Central memory CD4-positive, alpha-beta T cell (primary cell): ENCODE data around the gene UPF2.

ENCODE experiments used
- DNase-seq: peaks from one replicate; pipeline ENCODE4 v3.0.0; 2022

The UPF2 gene

DNA sequence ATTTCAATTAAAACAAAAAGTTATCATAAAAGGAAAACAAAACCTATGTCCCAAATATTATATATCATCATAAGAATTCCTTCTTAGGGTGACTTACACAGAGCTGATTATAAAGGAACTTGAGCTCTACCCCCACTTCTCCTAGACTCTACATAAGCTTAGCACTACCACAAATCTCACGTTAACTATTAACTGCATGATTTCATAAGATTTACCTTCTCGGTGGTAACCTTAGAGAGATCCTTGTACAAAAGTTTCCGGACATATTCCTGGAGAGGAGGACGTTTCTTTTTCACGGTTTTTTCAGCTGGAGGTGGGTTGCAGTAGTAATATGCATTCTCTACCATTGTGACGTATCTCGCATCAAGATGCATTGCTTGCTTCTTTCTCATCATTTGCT is 83.7 kb downstream of the UPF2 start:
- no peak for DNase-seq

DNA sequence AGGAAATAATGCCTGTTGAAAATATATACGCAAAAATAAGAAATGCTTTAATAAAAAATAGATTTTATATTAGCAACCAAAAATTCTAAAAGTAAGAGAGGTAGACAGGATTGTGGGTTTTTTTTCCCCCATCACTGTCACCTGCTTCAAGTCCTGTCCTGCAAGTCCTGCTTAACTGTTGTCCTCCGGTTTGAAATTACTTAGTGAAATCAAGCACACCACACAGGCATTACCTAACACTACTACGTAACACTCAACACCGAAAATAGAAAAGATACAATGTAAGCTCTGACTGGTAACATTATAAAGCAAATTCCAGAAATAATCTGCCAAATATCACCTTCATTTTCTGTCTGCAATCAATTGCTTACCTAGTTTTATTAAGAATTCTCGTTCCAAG is 90.9 kb downstream of the UPF2 start:
- no peak for DNase-seq

DNA sequence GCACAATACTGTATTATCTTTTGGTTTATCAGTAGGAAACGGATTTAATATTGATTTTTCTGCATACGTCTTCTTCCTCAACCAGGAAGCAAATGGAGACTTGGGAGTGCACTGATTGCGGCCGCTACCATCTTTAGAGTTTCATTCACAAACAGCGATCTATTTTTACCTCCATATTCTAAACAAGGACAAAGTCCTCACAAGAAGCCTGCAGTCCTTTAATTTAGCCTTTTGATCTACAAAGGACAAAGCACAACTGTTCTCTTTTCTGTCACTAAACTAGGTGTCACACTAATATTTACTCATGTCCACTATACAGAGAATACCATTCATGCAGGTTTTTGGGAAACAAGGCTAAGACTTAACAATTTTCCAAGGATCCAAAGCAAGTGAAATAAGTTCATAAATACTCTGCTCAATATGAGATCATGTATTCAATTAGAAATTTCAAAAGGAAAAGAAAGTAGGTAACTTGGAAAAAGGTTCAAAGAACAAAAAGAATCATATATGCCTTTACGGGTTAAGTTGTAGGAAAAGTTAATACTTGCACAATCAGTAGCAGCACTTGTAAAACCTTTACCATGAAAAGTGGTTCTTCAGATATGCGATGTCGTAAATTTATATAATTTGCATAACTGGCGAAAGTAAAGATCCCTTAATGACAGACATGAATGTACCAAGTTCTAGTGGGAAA is 92.1 kb downstream of the UPF2 start:
- DNase-seq, result no peak

DNA sequence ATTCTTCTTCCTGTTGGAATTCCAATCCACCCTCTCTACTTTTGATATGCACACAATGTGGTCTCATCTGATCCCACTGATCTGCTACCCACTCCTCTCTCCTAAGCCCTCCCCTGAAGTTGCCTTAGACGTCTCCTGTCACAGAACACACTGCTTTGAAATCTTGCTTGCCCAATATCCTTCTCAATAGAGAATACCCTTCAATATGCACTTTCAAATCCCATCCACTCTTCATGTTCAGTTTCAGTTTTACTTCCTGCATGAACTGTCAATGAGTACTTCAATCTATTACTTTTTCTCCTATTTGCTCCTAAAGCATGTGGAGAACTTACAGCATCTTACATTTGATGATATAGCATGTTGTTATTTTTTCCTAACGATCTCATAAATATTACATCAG is 93.5 kb downstream of the UPF2 start:
- DNase-seq, result no peak

DNA sequence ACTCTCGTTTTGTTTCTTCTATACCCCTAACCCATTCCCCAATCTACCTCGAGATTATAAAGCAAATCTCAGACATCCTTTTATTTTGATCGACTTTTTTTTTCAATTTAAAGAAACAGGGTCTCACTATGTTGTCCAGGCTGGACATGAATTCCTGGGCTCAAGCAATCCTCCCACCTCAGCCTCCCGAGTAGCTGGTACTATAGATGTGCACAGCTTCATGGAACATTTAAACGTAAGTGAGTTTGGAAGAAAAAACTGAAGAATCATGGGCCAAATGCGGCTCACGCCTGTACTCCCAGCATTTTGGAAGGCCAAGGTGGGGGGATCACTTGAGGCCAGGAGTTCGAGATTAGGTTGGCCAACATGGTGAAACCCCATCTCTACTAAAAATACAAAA is 96.0 kb downstream of the UPF2 start:
- DNase-seq, result no peak

DNA sequence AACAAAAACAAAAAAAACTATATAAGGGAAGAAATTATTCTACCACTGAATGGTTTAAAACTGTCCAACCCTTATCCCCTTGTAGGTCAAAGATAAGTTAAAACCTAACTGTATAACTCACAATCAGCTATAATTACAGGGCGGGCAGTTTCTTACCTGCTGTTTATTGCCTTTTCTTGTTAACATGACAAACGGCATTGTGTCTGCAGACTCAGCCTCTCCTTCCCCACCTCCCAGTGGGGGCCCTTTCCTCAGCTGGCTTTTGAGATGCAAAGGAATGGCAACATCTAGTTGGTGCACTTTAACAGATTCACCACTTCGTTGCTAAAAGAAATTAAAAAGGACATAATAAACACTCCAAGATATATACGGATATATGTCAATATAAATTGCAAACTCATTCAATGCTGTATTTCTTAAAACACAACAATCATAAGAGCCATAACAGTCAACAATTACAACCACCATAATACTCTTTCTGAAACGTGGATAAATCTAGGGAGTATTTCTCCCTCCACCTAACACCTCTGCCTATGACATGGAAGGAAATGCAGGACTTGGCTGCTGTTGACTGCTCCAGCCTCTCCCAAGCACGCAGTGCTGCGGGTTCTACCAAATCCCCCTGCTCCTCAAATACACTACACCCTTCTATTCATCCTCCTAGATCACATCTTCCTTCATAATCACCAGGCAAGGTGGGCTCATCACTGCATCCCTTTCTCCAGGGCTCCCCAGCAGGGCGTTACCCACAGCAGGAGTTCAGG is 106.0 kb downstream of the UPF2 start:
- DNase-seq, result no peak

DNA sequence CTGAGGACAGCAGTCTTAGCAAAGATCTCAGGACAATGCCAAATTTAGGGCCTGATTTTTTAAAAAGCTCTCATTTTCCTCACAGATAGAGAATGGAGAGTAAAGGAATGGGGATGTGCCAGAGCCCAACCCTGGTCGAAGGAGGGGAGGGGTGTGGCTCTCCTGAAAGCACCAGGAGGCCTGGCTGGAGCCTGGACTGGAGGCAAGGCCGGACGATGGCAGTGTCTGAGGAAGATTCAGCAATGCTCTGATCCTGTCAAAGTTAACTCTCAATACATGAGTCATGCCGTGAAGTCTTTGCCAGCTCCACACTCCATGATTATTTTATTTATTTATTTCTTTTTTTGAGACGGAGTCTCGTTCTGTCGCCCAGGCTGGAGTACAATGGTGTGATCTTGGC is 108.3 kb downstream of the UPF2 start:
- no peak for DNase-seq

DNA sequence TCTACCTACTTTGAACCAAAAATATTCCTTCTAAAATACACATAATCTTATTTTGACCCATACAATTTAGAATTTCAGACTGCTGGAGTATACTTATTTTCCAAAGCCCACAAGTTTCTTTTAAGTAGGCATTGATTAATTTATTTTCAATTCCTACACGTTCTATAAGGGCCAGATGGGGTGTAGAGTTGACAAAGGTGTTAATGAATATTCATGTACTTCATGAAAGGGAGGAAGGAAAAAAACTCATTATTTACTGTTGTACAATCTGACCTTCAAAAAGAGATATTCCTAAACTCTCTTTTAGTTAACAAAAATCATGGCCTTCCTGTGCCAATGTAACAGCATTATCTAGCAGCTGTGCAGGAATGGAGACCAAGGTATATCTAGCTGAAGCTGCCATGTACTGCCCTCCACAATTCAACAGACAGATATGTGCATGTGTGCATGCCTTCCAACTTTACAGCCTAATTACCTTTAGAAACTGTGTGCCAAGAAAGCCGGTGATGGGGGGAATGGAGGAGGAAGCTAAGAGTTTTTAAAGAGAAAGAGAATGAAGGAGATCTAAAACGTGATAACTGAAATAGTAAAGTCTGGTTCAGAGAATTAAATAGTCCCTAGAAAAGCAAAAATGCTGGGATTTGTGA is 108.9 kb downstream of the UPF2 start:
- DNase-seq, result no peak

DNA sequence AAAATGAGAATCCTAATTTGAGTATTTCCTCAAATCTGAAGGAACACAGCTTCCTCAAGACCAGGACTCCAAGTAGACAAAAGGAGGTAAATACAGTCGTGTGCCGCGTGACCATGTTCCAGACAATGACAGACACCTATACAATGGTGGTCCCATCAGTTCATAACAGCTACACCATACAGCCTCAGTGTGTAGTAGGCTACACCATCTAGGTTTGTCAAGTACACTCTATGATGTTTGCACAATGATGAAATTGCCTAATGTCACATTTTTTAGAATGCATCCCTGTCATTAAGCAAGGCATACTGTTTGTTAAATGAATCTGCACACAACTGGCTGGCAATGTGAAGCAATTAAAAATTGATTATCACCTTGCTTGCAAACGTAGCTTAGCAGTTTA is 111.6 kb downstream of the UPF2 start:
- DNase-seq, result no peak

DNA sequence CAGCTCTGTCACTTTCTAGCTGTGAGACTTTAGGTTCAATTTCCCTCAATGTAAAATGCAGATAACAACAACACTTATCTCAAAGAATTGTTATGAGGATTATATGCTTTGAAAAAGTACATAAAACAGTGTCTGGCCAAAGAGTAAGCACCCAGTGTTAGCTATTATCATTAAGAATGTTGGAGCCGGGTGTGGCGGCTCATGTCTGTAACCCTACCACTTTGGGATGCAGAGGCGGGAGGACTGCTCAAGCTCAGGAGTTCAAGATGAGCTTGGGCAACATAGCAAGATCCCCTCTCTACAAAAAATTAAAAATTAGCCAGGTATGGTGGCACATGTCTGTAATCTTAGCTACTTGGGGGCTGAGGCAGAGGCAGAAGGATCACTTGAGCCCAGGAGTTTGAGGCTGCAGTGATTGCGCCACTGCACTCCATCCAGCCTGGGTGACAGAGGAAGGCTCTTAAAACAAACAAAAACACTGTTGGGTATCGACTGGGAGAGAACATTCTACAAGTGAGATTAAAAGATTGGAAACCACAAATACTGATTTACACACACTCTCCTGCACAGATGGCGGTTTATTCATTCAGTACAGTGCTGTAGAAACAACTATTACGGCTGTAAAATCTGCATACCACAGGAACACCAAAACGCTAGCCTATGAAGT is 112.2 kb downstream of the UPF2 start:
- DNase-seq, result no peak

DNA sequence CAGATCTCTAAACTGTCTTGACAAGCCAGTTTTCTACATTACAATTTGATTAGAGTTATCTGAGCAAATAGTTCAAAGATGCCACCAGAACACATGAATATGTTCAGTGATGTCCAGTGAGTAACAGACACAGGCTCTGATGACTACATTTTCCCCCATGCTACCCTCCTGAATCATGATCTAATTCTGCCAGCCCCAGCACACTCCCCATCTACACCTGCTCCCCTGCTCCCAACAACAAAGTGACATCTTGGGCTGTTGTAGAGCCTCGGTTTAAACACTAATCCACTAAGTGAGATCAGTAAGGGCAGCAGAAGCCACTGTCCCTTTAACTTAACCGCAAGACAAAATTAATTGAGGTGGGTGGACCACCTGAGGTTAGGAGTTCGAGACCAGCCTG is 114.9 kb downstream of the UPF2 start:
- DNase-seq, result no peak

DNA sequence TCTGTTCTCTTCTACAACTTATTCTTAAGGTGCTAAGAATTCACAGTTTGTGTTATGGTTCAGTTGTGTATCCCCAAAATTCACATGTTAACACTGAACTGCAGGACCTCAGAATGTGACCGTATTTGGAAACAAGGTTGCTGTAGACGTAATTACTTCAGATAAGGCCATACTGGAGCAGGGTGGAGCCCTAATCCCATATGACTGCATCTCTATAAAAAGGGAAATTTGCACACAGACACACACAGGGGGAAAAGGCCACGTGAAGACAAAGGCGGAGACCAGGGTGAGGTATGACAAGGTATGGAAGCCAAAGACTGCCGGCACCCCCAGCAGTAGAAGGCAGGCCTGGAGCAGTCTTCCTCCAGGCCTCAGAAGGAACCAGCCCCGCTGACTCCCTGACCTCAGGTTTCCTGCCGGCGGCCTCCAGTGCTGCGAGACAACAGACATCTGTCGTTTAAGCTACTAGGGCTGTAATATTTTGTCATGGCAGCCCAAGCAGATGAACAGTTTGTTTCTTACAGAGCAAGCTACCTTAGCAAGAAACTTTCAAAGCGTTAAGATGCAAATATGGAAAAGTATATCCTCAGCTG is 120.7 kb downstream of the UPF2 start:
- DNase-seq, result no peak

DNA sequence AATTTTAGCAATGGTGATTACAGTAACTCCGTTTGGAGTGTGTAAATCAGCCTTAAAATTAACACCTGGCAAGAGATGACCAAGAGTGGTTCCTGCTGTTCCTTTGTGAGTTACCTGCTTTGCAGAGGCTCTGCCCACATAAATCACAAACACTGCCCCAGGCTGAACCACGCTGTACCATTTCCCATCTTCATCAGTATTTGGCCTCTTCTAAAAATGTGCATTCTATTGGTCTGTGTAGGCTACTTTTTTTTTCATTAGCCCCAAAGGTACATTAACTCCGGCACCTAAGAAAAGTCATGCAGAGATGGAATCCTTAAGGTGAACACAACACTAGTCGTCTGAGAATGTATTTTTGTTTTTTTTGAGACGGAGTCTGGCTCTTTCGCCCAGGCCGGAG is 123.3 kb downstream of the UPF2 start:
- no peak for DNase-seq

DNA sequence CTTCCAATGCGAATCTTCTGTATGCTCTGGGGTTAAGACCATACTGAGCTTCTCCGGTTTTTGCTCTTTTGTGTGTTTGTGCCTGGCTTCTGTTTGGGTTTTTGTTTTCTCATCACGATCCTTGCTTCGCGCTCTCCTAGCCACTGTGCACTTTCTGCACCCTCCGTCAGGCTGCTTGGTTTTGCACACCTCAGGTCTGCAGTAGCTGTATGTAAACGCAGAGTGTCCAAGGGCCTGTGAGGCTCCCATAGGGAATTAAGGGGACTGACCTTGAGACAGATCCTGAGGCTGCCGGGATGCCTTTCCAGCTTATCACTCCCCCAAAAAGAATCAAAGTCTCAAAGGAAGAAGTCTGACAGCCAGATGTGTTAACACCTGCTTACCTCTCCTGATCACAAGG is 124.2 kb downstream of the UPF2 start:
- no peak for DNase-seq

DNA sequence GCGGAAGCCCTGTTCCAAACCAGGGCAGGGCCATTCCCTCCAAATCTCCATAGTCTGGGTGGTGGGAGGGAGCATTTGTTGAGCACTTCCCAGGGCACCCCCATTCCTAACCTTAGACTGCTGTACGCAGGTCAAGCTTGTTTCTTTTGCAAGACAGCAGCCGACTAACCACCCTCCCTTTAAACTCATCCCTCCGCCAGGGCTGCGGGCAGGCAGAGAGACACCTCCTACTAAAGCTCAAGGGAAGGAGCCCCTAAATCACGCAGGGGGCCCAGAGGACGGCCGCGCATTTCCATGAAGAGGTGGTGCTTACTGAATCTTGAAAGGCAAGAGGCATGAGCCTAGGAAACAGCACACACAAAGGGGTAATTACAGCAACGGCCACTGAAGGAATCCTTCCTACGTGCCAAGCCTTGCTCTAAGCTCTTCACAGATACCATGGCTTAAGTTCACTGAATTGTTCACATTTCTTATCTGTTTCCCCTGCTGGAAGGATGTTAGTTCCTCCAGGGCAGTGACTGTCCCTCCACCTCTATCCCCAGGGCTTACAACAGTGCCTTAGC is 129.4 kb downstream of the UPF2 start:
- no peak for DNase-seq

DNA sequence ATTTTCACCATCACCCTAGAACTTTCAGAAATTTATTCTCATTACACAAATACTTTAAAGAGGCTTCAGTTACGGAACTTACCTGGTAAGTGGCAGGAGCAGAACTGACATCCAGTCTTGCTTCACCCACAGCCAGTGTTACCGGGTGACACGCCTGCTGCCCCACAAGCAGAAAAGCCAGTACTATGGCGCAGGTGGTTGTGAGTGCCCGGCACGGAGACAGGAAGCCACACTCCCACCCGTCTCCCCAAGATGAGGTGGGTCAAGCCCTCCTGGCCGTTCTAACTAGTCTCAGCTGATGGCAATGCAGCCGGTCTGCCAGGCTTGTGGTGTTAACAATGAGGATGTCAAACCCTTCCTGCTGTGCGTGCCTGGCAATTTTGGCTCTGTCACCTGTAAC is 132.5 kb downstream of the UPF2 start:
- DNase-seq, result no peak

DNA sequence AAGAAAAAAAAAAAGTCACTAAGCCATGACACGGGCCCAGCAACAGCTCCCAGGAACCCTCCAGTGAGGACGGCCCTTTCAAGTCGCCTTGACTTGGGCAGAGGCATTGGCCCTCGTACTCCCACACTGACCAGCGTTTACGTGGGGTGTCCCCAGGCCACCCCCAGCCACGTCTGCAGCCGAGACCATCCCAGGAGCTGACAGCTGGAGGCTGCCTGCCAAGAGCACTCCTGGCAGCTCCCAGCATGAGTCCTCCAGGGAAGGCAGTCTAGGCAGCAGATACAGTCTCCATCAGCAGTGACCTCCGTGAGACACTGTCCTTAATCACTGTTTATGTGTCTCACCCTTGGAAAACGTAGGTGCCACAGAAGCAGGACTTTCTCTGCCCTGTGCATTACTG is 133.0 kb downstream of the UPF2 start:
- no peak for DNase-seq

DNA sequence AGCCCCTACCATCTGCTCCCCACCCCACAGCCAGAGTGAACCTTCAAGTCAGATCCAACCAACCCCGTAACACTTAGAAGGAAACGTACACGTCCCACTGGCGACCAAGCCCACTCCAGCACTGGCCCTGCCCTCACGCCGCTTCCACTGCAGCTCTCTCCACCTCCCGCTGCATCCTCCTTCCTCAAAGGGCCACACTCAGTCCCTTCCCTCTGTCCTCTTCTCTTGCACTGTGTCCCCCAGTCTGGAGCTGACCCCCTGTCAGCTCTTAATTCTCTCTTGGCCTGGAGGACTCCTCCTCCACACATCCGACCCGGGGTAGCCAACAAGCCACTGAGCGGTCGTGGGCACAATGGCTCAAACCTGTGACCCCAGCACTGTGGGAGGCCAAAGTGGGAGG is 133.6 kb downstream of the UPF2 start:
- no peak for DNase-seq

DNA sequence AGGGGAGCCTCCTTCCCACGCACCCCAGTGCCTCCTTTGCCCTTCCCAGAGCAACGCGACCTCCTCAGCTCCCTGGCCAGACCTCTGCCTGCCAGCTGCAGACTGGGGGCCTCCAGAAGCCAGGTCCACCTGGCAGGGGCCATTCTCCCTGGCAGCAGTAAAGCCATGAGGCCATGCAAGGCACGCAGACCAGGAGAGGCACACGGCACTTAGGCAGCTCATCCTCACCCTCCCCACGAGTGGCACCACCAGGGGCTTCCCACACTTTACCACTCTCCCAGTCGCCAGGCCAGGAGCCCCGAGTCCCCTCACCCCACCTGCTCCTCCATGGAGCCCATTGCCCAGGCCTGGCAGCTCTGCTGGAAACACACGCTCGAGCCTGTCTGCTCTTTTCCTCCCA is 134.1 kb downstream of the UPF2 start:
- no peak for DNase-seq

DNA sequence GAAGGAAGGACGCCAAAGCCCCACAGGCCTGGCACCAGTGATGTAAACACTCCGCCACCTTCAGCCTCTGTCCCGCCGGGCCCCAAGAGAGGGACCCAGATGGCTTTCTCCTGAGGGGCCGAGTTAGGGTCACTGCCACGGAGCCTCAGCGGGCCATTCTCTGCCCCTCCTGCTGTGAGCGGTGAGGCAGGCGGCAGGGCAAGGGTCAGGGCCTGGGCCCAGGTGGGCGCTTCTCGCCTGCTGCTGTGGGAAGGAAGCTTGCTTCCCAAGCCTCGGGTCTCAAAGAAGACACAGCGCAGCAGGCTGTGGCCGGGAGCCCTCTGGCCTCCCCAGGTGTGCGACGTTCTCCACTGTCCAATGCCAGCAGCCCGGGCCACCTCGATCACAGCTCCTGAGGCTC is 134.7 kb downstream of the UPF2 start:
- DNase-seq, result no peak

DNA sequence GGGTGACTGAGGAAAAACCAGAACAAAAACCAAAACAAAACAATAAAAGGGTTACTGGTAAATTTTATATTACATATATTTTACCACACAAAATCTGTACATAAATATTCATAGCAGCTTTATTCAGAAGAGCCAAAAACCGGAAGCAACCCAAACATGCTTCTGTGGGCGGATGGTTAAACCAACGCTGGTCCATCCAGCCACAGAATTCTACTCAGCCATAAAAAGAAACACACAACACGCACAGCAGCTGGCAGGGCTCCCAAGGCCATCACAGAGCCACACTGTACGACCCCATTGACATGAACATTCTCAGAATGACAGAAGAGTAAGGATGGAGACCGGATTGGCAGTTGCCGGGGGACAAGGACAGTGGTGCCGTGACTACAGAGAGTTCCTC is 135.9 kb downstream of the UPF2 start:
- no peak for DNase-seq

DNA sequence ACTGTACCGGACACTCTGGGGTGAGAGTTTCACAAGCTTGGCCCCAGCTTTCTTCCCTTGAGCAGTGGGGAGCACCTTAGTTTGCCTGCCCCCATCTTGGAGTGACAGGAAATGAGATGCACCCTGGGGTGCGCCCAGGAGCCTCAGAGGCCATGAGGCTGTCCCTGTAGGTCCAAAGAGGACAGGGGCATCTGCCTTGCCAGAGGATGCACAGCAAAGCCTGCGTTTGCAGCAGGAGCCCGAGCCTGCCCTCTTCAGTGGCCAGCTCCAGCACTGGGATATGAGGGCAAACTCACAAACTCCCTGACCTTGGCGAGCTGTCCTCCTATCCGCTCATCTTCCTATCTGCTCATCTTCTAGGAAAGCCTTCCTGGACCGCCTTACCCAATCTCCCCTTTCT is 140.0 kb downstream of the UPF2 start:
- DNase-seq, result no peak
